ENCODE results near the gene CHURC1.

The CHURC1 gene

GRCh38 chr14:64937821-64938193 is 23.6 kb downstream of the CHURC1 start:
- peaks cover 9% of the 10 kb centered on the region for H4K20me1 ChIP-seq (ENCODE audit: insufficient read depth, low read length)
- H3K27me3 ChIP-seq (ENCODE audit: insufficient read depth, low read length, poor library complexity), result no peaks in the 10 kb centered on the region
- H3K4me2 ChIP-seq (ENCODE audit: insufficient read depth, low read length), result no peak overlapping the region
- H3K9ac ChIP-seq (ENCODE audit: low read depth, low read length), result no peak overlapping the region
- no peaks in the 10 kb centered on the region for H3K4me1 ChIP-seq (ENCODE audit: insufficient read depth, low read length)
- DNase-seq (no peak), ATAC-seq (ENCODE audit: insufficient read depth, low read depth) (no peak)
- H2AFZ ChIP-seq (ENCODE audit: low read depth, low read length), result no peak overlapping the region
- H3K27ac ChIP-seq (ENCODE audit: low read length), result no peak overlapping the region
- H3K36me3 ChIP-seq (ENCODE audit: insufficient read depth, low read length), result peaks cover 76% of the 10 kb centered on the region
- H3K9me3 ChIP-seq (ENCODE audit: insufficient read depth, low read length, severe bottlenecking), result no peaks in the 10 kb centered on the region
- no peak for TF ChIP-seq EZH2 (IDR thresholded peaks at IDR 0.05; ENCODE audit: borderline replicate concordance, low read depth, low read length, severe bottlenecking)
- TF ChIP-seq, protein P1, sequence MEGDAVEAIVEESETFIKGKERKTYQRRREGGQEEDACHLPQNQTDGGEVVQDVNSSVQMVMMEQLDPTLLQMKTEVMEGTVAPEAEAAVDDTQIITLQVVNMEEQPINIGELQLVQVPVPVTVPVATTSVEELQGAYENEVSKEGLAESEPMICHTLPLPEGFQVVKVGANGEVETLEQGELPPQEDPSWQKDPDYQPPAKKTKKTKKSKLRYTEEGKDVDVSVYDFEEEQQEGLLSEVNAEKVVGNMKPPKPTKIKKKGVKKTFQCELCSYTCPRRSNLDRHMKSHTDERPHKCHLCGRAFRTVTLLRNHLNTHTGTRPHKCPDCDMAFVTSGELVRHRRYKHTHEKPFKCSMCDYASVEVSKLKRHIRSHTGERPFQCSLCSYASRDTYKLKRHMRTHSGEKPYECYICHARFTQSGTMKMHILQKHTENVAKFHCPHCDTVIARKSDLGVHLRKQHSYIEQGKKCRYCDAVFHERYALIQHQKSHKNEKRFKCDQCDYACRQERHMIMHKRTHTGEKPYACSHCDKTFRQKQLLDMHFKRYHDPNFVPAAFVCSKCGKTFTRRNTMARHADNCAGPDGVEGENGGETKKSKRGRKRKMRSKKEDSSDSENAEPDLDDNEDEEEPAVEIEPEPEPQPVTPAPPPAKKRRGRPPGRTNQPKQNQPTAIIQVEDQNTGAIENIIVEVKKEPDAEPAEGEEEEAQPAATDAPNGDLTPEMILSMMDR (IDR thresholded peaks at IDR 0.05; ENCODE audit: borderline replicate concordance, extremely low read depth, low read length, poor library complexity, severe bottlenecking), result peak; percentile 31
- peaks cover 5% of the 10 kb centered on the region; the same call in 1 of the 2 replicates for H3K79me2 ChIP-seq (ENCODE audit: insufficient read depth, low read length)
- H3K4me3 ChIP-seq (ENCODE audit: low read depth in 1 of 2, low read length in 2 of 2), result no peak overlapping the region

DNA sequence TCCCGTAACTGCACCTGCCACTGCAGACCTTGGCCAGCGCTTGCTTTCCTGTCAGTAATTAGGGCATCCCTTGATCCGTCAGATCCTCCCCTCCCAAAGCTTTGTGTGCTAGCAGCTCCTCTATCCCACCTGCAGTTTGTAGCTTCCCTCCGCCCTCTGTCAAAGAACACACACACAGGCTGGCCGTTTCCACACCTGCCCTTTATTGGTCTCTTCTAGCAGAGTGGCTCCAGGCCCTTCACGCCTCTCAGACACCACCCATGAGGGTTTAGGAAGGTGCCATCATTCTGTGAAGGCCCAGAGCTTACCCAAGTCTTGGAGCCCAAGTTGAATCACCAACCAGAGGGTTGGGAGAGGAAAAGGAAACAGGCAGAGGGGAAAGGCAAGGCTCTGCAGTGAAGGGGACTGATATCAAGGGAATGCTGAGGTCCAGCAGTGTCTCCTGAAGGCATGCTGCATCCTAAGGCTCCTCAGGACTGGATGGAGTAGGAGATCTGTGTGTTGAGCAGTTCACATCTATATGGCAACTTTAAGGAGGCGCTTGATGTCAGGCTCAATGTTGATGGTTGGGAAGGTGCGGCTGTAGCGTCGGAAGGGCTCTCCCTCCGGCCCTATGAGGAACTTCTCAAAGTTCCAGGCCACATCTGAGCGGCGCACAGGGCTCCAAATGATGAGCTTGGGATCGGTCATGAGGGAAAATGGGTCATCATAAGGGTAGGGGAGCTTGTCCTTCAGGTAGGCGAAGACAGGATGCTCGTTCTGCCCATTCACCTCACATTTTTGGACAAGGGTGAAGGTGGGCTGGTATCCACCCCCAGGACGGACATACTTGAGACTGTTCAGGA is 24.9 kb downstream of the CHURC1 start:
- Histone ChIP-seq H3K27me3 (ENCODE audit: insufficient read depth, low read length, poor library complexity) (no peaks in the 10 kb centered on the region), H3K4me3 (ENCODE audit: low read depth in 1 of 2, low read length in 2 of 2) (no peak overlapping the region), H3K9me3 (ENCODE audit: insufficient read depth, low read length, severe bottlenecking) (no peaks in the 10 kb centered on the region), H3K36me3 (ENCODE audit: insufficient read depth, low read length) (peaks cover 76% of the 10 kb centered on the region), H3K4me1 (ENCODE audit: insufficient read depth, low read length) (no peaks in the 10 kb centered on the region), H3K4me2 (ENCODE audit: insufficient read depth, low read length) (no peak overlapping the region), H2AFZ (ENCODE audit: low read depth, low read length) (no peak overlapping the region), H3K79me2 (ENCODE audit: insufficient read depth, low read length) (no peaks in the 10 kb centered on the region), H3K9ac (ENCODE audit: low read depth, low read length) (no peak overlapping the region), H3K27ac (ENCODE audit: low read length) (no peak overlapping the region), H4K20me1 (ENCODE audit: insufficient read depth, low read length) (peaks cover 12% of the 10 kb centered on the region)
- DNase-seq (no peak), ATAC-seq (ENCODE audit: insufficient read depth, low read depth) (no peak)
- TF ChIP-seq EZH2 (IDR thresholded peaks at IDR 0.05; ENCODE audit: borderline replicate concordance, low read depth, low read length, severe bottlenecking), result no peak
- TF ChIP-seq, protein P1 (IDR thresholded peaks at IDR 0.05; ENCODE audit: borderline replicate concordance, extremely low read depth, low read length, poor library complexity, severe bottlenecking), result no peak

DNA sequence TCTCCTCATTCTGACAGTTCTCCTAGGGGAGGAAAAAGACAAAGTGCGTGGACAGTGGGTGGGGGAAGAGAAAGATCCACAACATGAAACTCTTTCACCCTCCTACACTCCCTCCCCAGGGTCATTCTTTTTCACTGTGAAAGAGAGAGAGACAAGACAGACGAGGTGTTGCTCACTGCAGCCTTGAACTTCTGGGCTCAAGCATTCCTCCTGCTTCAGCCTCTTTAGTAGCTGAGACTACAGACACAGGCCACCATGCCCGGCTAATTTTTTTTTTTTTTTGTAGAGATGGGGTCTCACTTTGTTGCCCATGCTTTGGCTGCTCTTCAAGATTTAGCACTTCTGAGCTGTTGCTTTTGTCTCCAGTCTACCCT is 25.5 kb downstream of the CHURC1 start:
- DNase-seq, result no peak
- ATAC-seq (ENCODE audit: insufficient read depth, low read depth), result no peak
- H3K4me3 ChIP-seq (ENCODE audit: low read depth in 1 of 2, low read length in 2 of 2), result no peak overlapping the region
- no peak overlapping the region for H3K4me2 ChIP-seq (ENCODE audit: insufficient read depth, low read length)
- H3K36me3 ChIP-seq (ENCODE audit: insufficient read depth, low read length), result peaks cover 74% of the 10 kb centered on the region
- H3K9ac ChIP-seq (ENCODE audit: low read depth, low read length), result no peak overlapping the region
- no peaks in the 10 kb centered on the region for H3K9me3 ChIP-seq (ENCODE audit: insufficient read depth, low read length, severe bottlenecking)
- H3K27ac ChIP-seq (ENCODE audit: low read length), result no peak overlapping the region
- H3K27me3 ChIP-seq (ENCODE audit: insufficient read depth, low read length, poor library complexity), result no peaks in the 10 kb centered on the region
- TF ChIP-seq, protein P1 (IDR thresholded peaks at IDR 0.05; ENCODE audit: borderline replicate concordance, extremely low read depth, low read length, poor library complexity, severe bottlenecking), result no peak
- H4K20me1 ChIP-seq (ENCODE audit: insufficient read depth, low read length), result peaks cover 12% of the 10 kb centered on the region
- no peaks in the 10 kb centered on the region for H3K4me1 ChIP-seq (ENCODE audit: insufficient read depth, low read length)
- H2AFZ ChIP-seq (ENCODE audit: low read depth, low read length), result no peak overlapping the region
- H3K79me2 ChIP-seq (ENCODE audit: insufficient read depth, low read length), result no peaks in the 10 kb centered on the region
